ENCODE data around the gene SFXN5. TPM values are rescaled to one million over a fixed set of nuclear protein-coding genes. Genes with fewer than 3 reads are reported as not detected.

SFXN5 gene
- polyA plus RNA-seq, 3 donors, result 5.9 to 28.6 (median 9.5) TPM

- H3K27ac Mint-ChIP-seq, result no peak overlapping the region
- no peak overlapping the region for H3K27ac ChIP-seq (ENCODE audit: low read depth in 1 of 2, low read length in 2 of 2)
- H3K36me3 Mint-ChIP-seq, result no peaks in the 10 kb centered on the region
- H2AFZ ChIP-seq (ENCODE audit: insufficient read depth, low read depth, low read length, poor library complexity, severe bottlenecking), result no peak overlapping the region
- no peak overlapping the region for H3K4me3 Mint-ChIP-seq
- no peaks in the 10 kb centered on the region for H4K20me1 ChIP-seq (ENCODE audit: insufficient read depth, low read length)
- H3K79me2 ChIP-seq (ENCODE audit: insufficient read depth, low read length), result no peaks in the 10 kb centered on the region
- TF ChIP-seq CTCF (IDR thresholded peaks at IDR 0.05), result no peak
- H3K9ac ChIP-seq (ENCODE audit: insufficient read depth, low read length, poor library complexity, severe bottlenecking), result no peak overlapping the region
- H3K27me3 ChIP-seq (ENCODE audit: control insufficient read depth in 2 of 2, insufficient read depth in 2 of 2, low read length in 2 of 2), result no peaks in the 10 kb centered on the region
- peaks cover 6% of the 10 kb centered on the region in 2 donors for H3K4me1 ChIP-seq (ENCODE audit: control insufficient read depth in 1 of 2, insufficient read depth in 2 of 2, low read length in 2 of 2)
- H3K9me3 ChIP-seq (replicated peaks in 1 of 2; ENCODE audit: control insufficient read depth in 1 of 2, insufficient read depth in 1 of 2, low read length in 2 of 2), result no peaks in the 10 kb centered on the region
- no peak for DNase-seq
- H3K27me3 Mint-ChIP-seq (ENCODE audit: low read depth in 3 of 3), result peaks cover 6 to 20% (median 16%) of the 10 kb centered on the region in 3 donors
- 89% methylated on average over 8 of the region's 8 CpGs for WGBS (ENCODE audit: insufficient coverage)
- intact Hi-C loops (cut with micrococcal nuclease), result no loop called here
- peaks cover 5% of the 10 kb centered on the region for H3K4me1 Mint-ChIP-seq
- no peaks in the 10 kb centered on the region for H3K36me3 ChIP-seq (replicated peaks in 1 of 2; ENCODE audit: control insufficient read depth in 1 of 2, insufficient read depth in 2 of 2, low read length in 2 of 2)
- peaks cover 0 to 2% (median 0%) of the 10 kb centered on the region in 7 donors for H3K9me3 Mint-ChIP-seq
- H3K4me3 ChIP-seq (replicated peaks in 1 of 3; ENCODE audit: low read depth in 2 of 3, low read length in 3 of 3), result no peak overlapping the region
- no peak overlapping the region for H3K4me2 ChIP-seq (replicated peaks; ENCODE audit: extremely low read depth, low read length, poor library complexity, severe bottlenecking)
Observed at GRCh38 chr2:73076701-73077423, 5.3 kb upstream of the SFXN5 start.

GRCh38 chr2:73075477-73076373, 4.2 kb upstream of the SFXN5 start:
- no peak for DNase-seq
- WGBS (ENCODE audit: insufficient coverage), result 97% methylated on average over 19 of the region's 23 CpGs
- no peak overlapping the region for H3K4me2 ChIP-seq (replicated peaks; ENCODE audit: extremely low read depth, low read length, poor library complexity, severe bottlenecking)
- Mint-ChIP-seq H3K4me3 (no peak overlapping the region), H3K27me3 (ENCODE audit: low read depth in 3 of 3) (peaks cover 5 to 19% (median 16%) of the 10 kb centered on the region in 3 donors), H3K4me1 (peaks cover 8% of the 10 kb centered on the region), H3K27ac (no peak overlapping the region), H3K9me3 (peaks cover 0 to 2% (median 0%) of the 10 kb centered on the region in 7 donors), H3K36me3 (no peaks in the 10 kb centered on the region)
- no peak overlapping the region for H3K9ac ChIP-seq (ENCODE audit: insufficient read depth, low read length, poor library complexity, severe bottlenecking)
- no peak overlapping the region for H2AFZ ChIP-seq (ENCODE audit: insufficient read depth, low read depth, low read length, poor library complexity, severe bottlenecking)
- H3K4me3 ChIP-seq (replicated peaks in 1 of 3; ENCODE audit: low read depth in 2 of 3, low read length in 3 of 3), result no peak overlapping the region
- no peak for TF ChIP-seq CTCF (IDR thresholded peaks at IDR 0.05)
- H3K79me2 ChIP-seq (ENCODE audit: insufficient read depth, low read length), result peaks cover 4% of the 10 kb centered on the region
- H3K9me3 ChIP-seq (replicated peaks in 1 of 2; ENCODE audit: control insufficient read depth in 1 of 2, insufficient read depth in 1 of 2, low read length in 2 of 2), result no peaks in the 10 kb centered on the region
- no peak overlapping the region for H3K27ac ChIP-seq (ENCODE audit: low read depth in 1 of 2, low read length in 2 of 2)
- no peaks in the 10 kb centered on the region for H3K27me3 ChIP-seq (ENCODE audit: control insufficient read depth in 2 of 2, insufficient read depth in 2 of 2, low read length in 2 of 2)
- peaks cover 7 to 8% of the 10 kb centered on the region in 2 donors for H3K4me1 ChIP-seq (ENCODE audit: control insufficient read depth in 1 of 2, insufficient read depth in 2 of 2, low read length in 2 of 2)
- intact Hi-C loops (cut with micrococcal nuclease), result no loop called here
- no peaks in the 10 kb centered on the region for H4K20me1 ChIP-seq (ENCODE audit: insufficient read depth, low read length)
- no peaks in the 10 kb centered on the region for H3K36me3 ChIP-seq (replicated peaks in 1 of 2; ENCODE audit: control insufficient read depth in 1 of 2, insufficient read depth in 2 of 2, low read length in 2 of 2)
